Bronchial epithelial cell (primary cell): Measurements from ENCODE around the gene SLC9A9. TPM values are rescaled to one million over a fixed set of nuclear protein-coding genes. Genes with fewer than 3 reads are reported as not detected.

Experiments used
- DNase-seq: peaks from one replicate; pipeline ENCODE4 v3.0.0-alpha.2; 2010; ENCODE audit warnings: low read depth
- FAIRE-seq: peaks from 2 replicates; lab custom pipeline; 2011; peaks lifted over from hg19 to GRCh38; lab: Jason Lieb, UNC
- H3K27me3 ChIP-seq: 2 replicates; pipeline ENCODE4 v1.5.1; 2011; ENCODE audit warnings: low read length; ENCODE audit not compliant: control insufficient read depth, insufficient read depth
- H3K36me3 ChIP-seq: 2 replicates; pipeline ENCODE4 v1.5.1; 2011; ENCODE audit warnings: low read length; ENCODE audit not compliant: control insufficient read depth, insufficient read depth
- H3K4me3 ChIP-seq: 2 replicates; pipeline ENCODE4 v1.5.1; 2011; ENCODE audit warnings: mild to moderate bottlenecking, low read depth, low read length, control low read depth
- CTCF ChIP-seq: IDR thresholded peaks from 2 replicates; pipeline ENCODE4 v1.5.1; 2011; ENCODE audit warnings: mild to moderate bottlenecking, moderate library complexity, low read length, control low read depth, inconsistent platforms; ENCODE audit not compliant: insufficient read depth, severe bottlenecking
- total RNA-seq: library from RNA; depleted of rRNA; stranded (reverse); fragments of >200 nt; gene quantifications from 2 replicates; pipeline ENCODE4 v1.2.1, GENCODE V29; 2014

Gene SLC9A9
- total RNA-seq, 1 donor from 2014 or later: 1.3 TPM

GRCh38 chr3:143506190-143506589, 342.1 kb downstream of the SLC9A9 start:
- no peaks in the 10 kb centered on the region for H3K36me3 ChIP-seq
- FAIRE-seq: no peak

GRCh38 chr3:143503325-143503885, 344.9 kb downstream of the SLC9A9 start:
- DNase-seq (no peak), FAIRE-seq (peak; percentile 72)

More at GRCh38 chr3:143506190-143506589, 342.1 kb downstream of the SLC9A9 start:
- TF ChIP-seq CTCF: no peak
- no peak for DNase-seq
- Histone ChIP-seq H3K27me3 (no peaks in the 10 kb centered on the region), H3K4me3 (no peak overlapping the region)

GRCh38 chr3:143502081-143502480, 346.2 kb downstream of the SLC9A9 start:
- DNase-seq: no peak
- Histone ChIP-seq H3K36me3 (no peaks in the 10 kb centered on the region), H3K27me3 (no peaks in the 10 kb centered on the region), H3K4me3 (no peak overlapping the region)
- no peak for TF ChIP-seq CTCF
- no peak for FAIRE-seq

More at GRCh38 chr3:143503325-143503885, 344.9 kb downstream of the SLC9A9 start:
- H3K36me3 ChIP-seq: no peaks in the 10 kb centered on the region
- no peak overlapping the region for H3K4me3 ChIP-seq
- no peaks in the 10 kb centered on the region for H3K27me3 ChIP-seq
- no peak for TF ChIP-seq CTCF

GRCh38 chr3:143497382-143497781, 350.9 kb downstream of the SLC9A9 start:
- FAIRE-seq: no peak
- Histone ChIP-seq H3K36me3 (no peaks in the 10 kb centered on the region), H3K4me3 (no peak overlapping the region), H3K27me3 (no peaks in the 10 kb centered on the region)
- no peak for DNase-seq
- no peak for TF ChIP-seq CTCF

- no peak for TF ChIP-seq CTCF
- no peaks in the 10 kb centered on the region for H3K27me3 ChIP-seq
- FAIRE-seq (no peak), DNase-seq (no peak)
- no peaks in the 10 kb centered on the region for H3K36me3 ChIP-seq
- H3K4me3 ChIP-seq: no peak overlapping the region
These were observed 352.1 kb downstream of the SLC9A9 start for GRCh38 chr3:143496191-143496590.

- H3K27me3 ChIP-seq: no peaks in the 10 kb centered on the region
- FAIRE-seq (no peak), DNase-seq (no peak)
- H3K36me3 ChIP-seq: no peaks in the 10 kb centered on the region
- TF ChIP-seq CTCF: no peak
- H3K4me3 ChIP-seq: no peak overlapping the region
These were observed 352.7 kb downstream of the SLC9A9 start for GRCh38 chr3:143495527-143495926.
